Measurements from ENCODE around the gene HS3ST3A1.

The HS3ST3A1 gene

GRCh38 chr17:13642188-13642587, 40.5 kb upstream of the HS3ST3A1 start:
- DNase-seq (ENCODE audit: low spot score) = no peak
- ChIA-PET CTCF (no interaction called here), POLR2A (ENCODE audit: low non-redundant PET) (no interaction called here)
- H3K27ac ChIP-seq = no peak overlapping the region
- no peak for TF ChIP-seq CTCF (conservative IDR thresholded peaks at IDR 0.05; ENCODE audit: low read depth)

GRCh38 chr17:13640551-13640950, 38.8 kb upstream of the HS3ST3A1 start:
- DNase-seq (ENCODE audit: low spot score) = no peak
- ChIA-PET POLR2A (ENCODE audit: low non-redundant PET) (no interaction called here), CTCF (no interaction called here)
- TF ChIP-seq CTCF (conservative IDR thresholded peaks at IDR 0.05; ENCODE audit: low read depth) = no peak
- no peak overlapping the region for H3K27ac ChIP-seq

DNA sequence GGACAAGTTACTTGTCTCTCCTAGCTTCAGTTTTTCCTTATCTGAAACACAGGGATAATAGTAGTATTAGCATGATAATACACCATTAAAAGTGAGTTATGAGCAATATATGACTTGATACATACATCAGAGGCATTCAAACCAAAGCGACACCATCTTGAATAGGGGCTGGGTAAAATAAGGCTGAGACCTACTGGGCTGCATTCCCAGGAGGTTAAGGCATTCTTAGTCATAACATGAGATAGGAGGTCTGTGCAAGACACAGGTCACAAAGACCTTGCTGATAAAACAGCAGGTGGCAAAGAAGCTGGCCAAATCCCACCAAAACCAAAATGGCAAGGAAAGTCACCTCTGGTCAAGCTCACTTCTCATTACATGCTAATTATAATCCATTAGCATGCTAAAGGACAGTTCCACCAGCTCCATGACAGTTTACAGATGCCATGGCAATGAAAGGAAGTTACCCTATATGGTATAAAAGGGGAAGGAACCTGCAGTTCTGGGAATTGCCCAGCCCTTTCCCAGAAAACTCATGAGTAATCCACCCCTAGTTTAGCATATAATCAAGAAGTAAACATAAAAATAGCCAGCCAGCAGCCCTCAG, 37.2 kb upstream of the HS3ST3A1 start:
- TF ChIP-seq CTCF (conservative IDR thresholded peaks at IDR 0.05; ENCODE audit: low read depth) = no peak
- no peak overlapping the region for H3K27ac ChIP-seq
- POLR2A ChIA-PET (ENCODE audit: low non-redundant PET) = no interaction called here
- CTCF ChIA-PET = interaction anchor here (0.7 kb wide), 1 partner anchor 733 kb away, joined by 4 read pairs; no protein-coding TSS in a partner anchor
- DNase-seq (ENCODE audit: low spot score) = no peak

DNA sequence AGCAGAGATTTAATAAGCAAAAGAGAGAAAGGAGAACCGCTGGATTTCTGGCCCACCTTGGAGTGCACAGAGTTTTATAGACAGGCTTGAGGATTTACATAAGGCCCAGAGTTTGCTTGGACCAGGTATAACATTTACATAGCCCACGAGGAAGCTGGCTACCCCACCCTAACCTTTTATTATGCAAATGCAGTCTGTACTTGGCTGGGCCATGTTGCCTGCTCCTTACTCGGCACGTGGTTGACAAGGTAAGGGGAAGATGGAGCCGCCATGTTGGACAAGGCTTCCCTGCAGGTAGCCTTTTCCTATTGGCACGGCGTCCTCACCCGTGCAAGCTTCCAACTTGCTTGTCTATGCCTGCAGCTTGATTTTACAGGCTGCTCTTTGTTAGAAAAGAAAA, 35.2 kb upstream of the HS3ST3A1 start:
- no peak overlapping the region for H3K27ac ChIP-seq
- no peak for DNase-seq (ENCODE audit: low spot score)
- no peak for TF ChIP-seq CTCF (conservative IDR thresholded peaks at IDR 0.05; ENCODE audit: low read depth)
- CTCF ChIA-PET = interaction anchor here (0.6 kb wide), 1 partner anchor 11 kb away, joined by 4 read pairs; no protein-coding TSS in a partner anchor
- POLR2A ChIA-PET (ENCODE audit: low non-redundant PET) = no interaction called here

DNA sequence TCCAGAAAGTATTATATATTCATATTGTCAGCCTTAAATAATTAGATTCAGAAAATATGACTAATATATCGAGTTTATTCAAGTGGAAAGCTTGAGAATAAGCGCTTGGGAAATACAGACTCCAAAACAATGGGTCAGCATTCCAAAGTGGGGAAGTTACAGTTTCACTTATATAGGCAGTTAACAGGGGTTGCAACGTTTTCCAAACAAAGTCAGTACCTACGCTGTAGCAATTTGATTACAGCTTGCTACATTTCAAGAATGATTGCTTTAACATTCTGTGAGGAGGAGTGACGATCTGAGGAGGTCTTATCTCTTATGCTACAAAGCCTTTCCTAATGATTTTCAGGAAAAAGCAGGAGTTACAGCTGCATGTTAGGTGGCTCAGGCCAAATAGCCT, 34.2 kb upstream of the HS3ST3A1 start:
- H3K27ac ChIP-seq = no peak overlapping the region
- no peak for TF ChIP-seq CTCF (conservative IDR thresholded peaks at IDR 0.05; ENCODE audit: low read depth)
- POLR2A ChIA-PET (ENCODE audit: low non-redundant PET) = no interaction called here
- no peak for DNase-seq (ENCODE audit: low spot score)
- CTCF ChIA-PET = interaction anchor here (0.6 kb wide), 1 partner anchor 31 kb away, joined by 3 read pairs; no protein-coding TSS in a partner anchor

- ChIA-PET CTCF (no interaction called here), POLR2A (ENCODE audit: low non-redundant PET) (no interaction called here)
- TF ChIP-seq CTCF (conservative IDR thresholded peaks at IDR 0.05; ENCODE audit: low read depth) = no peak
- no peak for DNase-seq (ENCODE audit: low spot score)
- H3K27ac ChIP-seq = no peak overlapping the region
Measured at GRCh38 chr17:13634021-13634420, 32.3 kb upstream of the HS3ST3A1 start.
